ENCODE data around the gene HRH2.

Gene HRH2

GRCh38 chr5:175692996-175693710 lies 35.3 kb downstream of the HRH2 start:
- Histone ChIP-seq H3K27me3 (replicated peaks; ENCODE audit: control insufficient read depth, insufficient read depth, low read length) (no peaks in the 10 kb centered on the region; the same call in 1 of the 2 replicates), H3K36me3 (ENCODE audit: control insufficient read depth, insufficient read depth, low read length) (no peaks in the 10 kb centered on the region), H3K4me3 (replicated peaks; ENCODE audit: low read depth, low read length) (no peak overlapping the region)
- DNase-seq (ENCODE audit: extremely low read depth, insufficient read length), result no peak
- TF ChIP-seq CTCF (IDR thresholded peaks at IDR 0.05; ENCODE audit: insufficient read depth, low read length, poor library complexity, severe bottlenecking), result no peak

GRCh38 chr5:175693741-175694140 lies 35.9 kb downstream of the HRH2 start:
- no peak for DNase-seq (ENCODE audit: extremely low read depth, insufficient read length)
- no peak overlapping the region for H3K4me3 ChIP-seq (replicated peaks; ENCODE audit: low read depth, low read length)
- H3K27me3 ChIP-seq (replicated peaks; ENCODE audit: control insufficient read depth, insufficient read depth, low read length), result no peaks in the 10 kb centered on the region; the same call in 1 of the 2 replicates

GRCh38 chr5:175694371-175695160 lies 36.7 kb downstream of the HRH2 start:
- no peak for TF ChIP-seq CTCF (IDR thresholded peaks at IDR 0.05; ENCODE audit: insufficient read depth, low read length, poor library complexity, severe bottlenecking)
- no peaks in the 10 kb centered on the region; the same call in 1 of the 2 replicates for H3K27me3 ChIP-seq (replicated peaks; ENCODE audit: control insufficient read depth, insufficient read depth, low read length)

More at GRCh38 chr5:175693741-175694140, 35.9 kb downstream of the HRH2 start:
- no peaks in the 10 kb centered on the region for H3K36me3 ChIP-seq (ENCODE audit: control insufficient read depth, insufficient read depth, low read length)
- no peak for TF ChIP-seq CTCF (IDR thresholded peaks at IDR 0.05; ENCODE audit: insufficient read depth, low read length, poor library complexity, severe bottlenecking)

GRCh38 chr5:175695161-175696126 lies 37.6 kb downstream of the HRH2 start:
- Histone ChIP-seq H3K36me3 (ENCODE audit: control insufficient read depth, insufficient read depth, low read length) (no peaks in the 10 kb centered on the region), H3K27me3 (replicated peaks; ENCODE audit: control insufficient read depth, insufficient read depth, low read length) (no peaks in the 10 kb centered on the region; the same call in 1 of the 2 replicates), H3K4me3 (replicated peaks; ENCODE audit: low read depth, low read length) (no peak overlapping the region)
- no peak for DNase-seq (ENCODE audit: extremely low read depth, insufficient read length)
- TF ChIP-seq CTCF (IDR thresholded peaks at IDR 0.05; ENCODE audit: insufficient read depth, low read length, poor library complexity, severe bottlenecking), result no peak

More at GRCh38 chr5:175694371-175695160, 36.7 kb downstream of the HRH2 start:
- no peaks in the 10 kb centered on the region for H3K36me3 ChIP-seq (ENCODE audit: control insufficient read depth, insufficient read depth, low read length)
- H3K4me3 ChIP-seq (replicated peaks; ENCODE audit: low read depth, low read length), result no peak overlapping the region
- DNase-seq (ENCODE audit: extremely low read depth, insufficient read length), result no peak

GRCh38 chr5:175696139-175696854 lies 38.4 kb downstream of the HRH2 start:
- Histone ChIP-seq H3K27me3 (replicated peaks; ENCODE audit: control insufficient read depth, insufficient read depth, low read length) (no peaks in the 10 kb centered on the region), H3K36me3 (ENCODE audit: control insufficient read depth, insufficient read depth, low read length) (no peaks in the 10 kb centered on the region), H3K4me3 (replicated peaks; ENCODE audit: low read depth, low read length) (no peak overlapping the region)
- peak; percentile 33 for DNase-seq (ENCODE audit: extremely low read depth, insufficient read length)
- TF ChIP-seq CTCF (IDR thresholded peaks at IDR 0.05; ENCODE audit: insufficient read depth, low read length, poor library complexity, severe bottlenecking), result peak; percentile 79

Data from GM06990 (cell line).